Sigmoid colon (tissue), 4 donors: ENCODE results near the gene SRCIN1.
"Not testable (repeated sequence)": the region's sequence is repeated elsewhere in the genome, so short reads cannot be mapped to it uniquely, and the experiment has no call there.

ENCODE experiments used
- CTCF ChIP-seq, 4 experiments: fragments of 450-650 bp in 3 of 4; fragments of 200-600 bp in 1 of 4; IDR thresholded peaks; one replicate each; pipeline ENCODE4 v1.5.1; 2016 to 2019; ENCODE audit warnings: antibody characterized with exemption in 4 of 4, mild to moderate bottlenecking in 3 of 4, moderate library complexity in 2 of 4
- EP300 ChIP-seq, 4 donors: sonication (generic); formaldehyde crosslinking; IDR thresholded peaks; one replicate each; pipeline ENCODE4 v1.6.1; 2017; ENCODE audit warnings: antibody characterized with exemption in 4 of 4
- POLR2A ChIP-seq, 2 donors: fragments of 450-650 bp; IDR thresholded peaks; one replicate each; pipeline ENCODE4 v1.6.1; 2016; ENCODE audit warnings: antibody characterized with exemption in 2 of 2, mild to moderate bottlenecking in 2 of 2, moderate library complexity in 2 of 2
- POLR2AphosphoS5 ChIP-seq, 4 donors: sonication (generic); formaldehyde crosslinking; IDR thresholded peaks; one replicate each; pipeline ENCODE4 v1.6.1; 2017; ENCODE audit warnings: antibody characterized with exemption in 4 of 4

GRCh38 chr17:38501718-38502117 is 104.0 kb downstream of the SRCIN1 start:
- TF ChIP-seq POLR2A, CTCF, EP300, POLR2AphosphoS5 (IDR thresholded peaks at IDR 0.05): not testable (repeated sequence)
